Ishikawa (cell line): Measurements from ENCODE around the gene SLC44A1.

Source experiments
- CEBPB ChIP-seq: IDR thresholded peaks from 2 replicates; pipeline ENCODE4 v1.6.1; 2012
- CREB1 ChIP-seq: IDR thresholded peaks from 2 replicates; pipeline ENCODE4 v1.6.1; 2012; ENCODE audit warnings: low read depth
- EGR1 ChIP-seq: IDR thresholded peaks from 2 replicates; pipeline ENCODE4 v1.6.1; 2012
- EP300 ChIP-seq: IDR thresholded peaks from 2 replicates; pipeline ENCODE4 v1.6.1; 2012; ENCODE audit warnings: borderline replicate concordance
- FOXM1 ChIP-seq: IDR thresholded peaks from 2 replicates; pipeline ENCODE4 v1.6.1; 2012; ENCODE audit warnings: low read depth, borderline replicate concordance
- NFIC ChIP-seq: IDR thresholded peaks from 2 replicates; pipeline ENCODE4 v1.6.1; 2012
- RAD21 ChIP-seq: IDR thresholded peaks from 2 replicates; pipeline ENCODE4 v1.6.1; 2012; ENCODE audit warnings: low read depth
- TAF1 ChIP-seq: IDR thresholded peaks from 2 replicates; pipeline ENCODE4 v1.6.1; 2012; ENCODE audit warnings: low read depth, mild to moderate bottlenecking
- TCF12 ChIP-seq: IDR thresholded peaks from 2 replicates; pipeline ENCODE4 v1.6.1; 2012; ENCODE audit warnings: low read depth
- TEAD4 ChIP-seq: IDR thresholded peaks from 2 replicates; pipeline ENCODE4 v1.6.1; 2012
- YY1 ChIP-seq: IDR thresholded peaks from 2 replicates; pipeline ENCODE4 v1.6.1; 2012; ENCODE audit warnings: low read depth
- ZBTB7A ChIP-seq: IDR thresholded peaks from 2 replicates; pipeline ENCODE4 v1.6.1; 2012; ENCODE audit warnings: low read depth
- TF ChIP-seq, protein P1 (sequence below): IDR thresholded peaks from 2 replicates; pipeline ENCODE4 v1.6.1; 2012
- TF ChIP-seq, protein P2 (sequence below): IDR thresholded peaks from 2 replicates; pipeline ENCODE4 v1.6.1; 2012
- TF ChIP-seq, protein P3 (sequence below): IDR thresholded peaks from 2 replicates; pipeline ENCODE4 v1.6.1; 2012; ENCODE audit warnings: low read depth, mild to moderate bottlenecking

Gene SLC44A1

DNA sequence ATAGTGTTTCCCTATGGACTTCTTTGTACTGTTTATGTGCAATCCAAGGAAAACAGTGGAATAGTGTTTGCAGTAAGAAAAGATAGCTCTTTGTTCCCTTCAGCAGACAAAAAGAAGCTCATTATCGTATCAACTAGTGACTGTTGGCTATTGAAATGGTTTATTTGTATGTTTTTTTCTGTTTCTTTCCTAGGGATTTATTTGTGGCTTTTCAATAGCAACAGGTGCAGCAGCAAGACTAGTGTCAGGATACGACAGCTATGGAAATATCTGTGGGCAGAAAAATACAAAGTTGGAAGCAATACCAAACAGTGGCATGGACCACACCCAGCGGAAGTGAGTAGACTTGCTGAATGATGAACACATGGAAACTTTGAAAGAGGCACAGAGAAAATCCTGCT, 65.1 kb downstream of the SLC44A1 start:
- no peak for TF ChIP-seq TEAD4
- no peak for TF ChIP-seq TAF1
- no peak for TF ChIP-seq RAD21
- no peak for TF ChIP-seq FOXM1
- TF ChIP-seq TCF12, result no peak
- TF ChIP-seq, protein P1, sequence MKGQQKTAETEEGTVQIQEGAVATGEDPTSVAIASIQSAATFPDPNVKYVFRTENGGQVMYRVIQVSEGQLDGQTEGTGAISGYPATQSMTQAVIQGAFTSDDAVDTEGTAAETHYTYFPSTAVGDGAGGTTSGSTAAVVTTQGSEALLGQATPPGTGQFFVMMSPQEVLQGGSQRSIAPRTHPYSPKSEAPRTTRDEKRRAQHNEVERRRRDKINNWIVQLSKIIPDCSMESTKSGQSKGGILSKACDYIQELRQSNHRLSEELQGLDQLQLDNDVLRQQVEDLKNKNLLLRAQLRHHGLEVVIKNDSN, result no peak
- TF ChIP-seq CEBPB, result no peak
- TF ChIP-seq CREB1, result no peak
- TF ChIP-seq, protein P2, sequence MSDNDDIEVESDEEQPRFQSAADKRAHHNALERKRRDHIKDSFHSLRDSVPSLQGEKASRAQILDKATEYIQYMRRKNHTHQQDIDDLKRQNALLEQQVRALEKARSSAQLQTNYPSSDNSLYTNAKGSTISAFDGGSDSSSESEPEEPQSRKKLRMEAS, result no peak
- no peak for TF ChIP-seq ZBTB7A
- TF ChIP-seq EP300, result no peak
- TF ChIP-seq, protein P3, sequence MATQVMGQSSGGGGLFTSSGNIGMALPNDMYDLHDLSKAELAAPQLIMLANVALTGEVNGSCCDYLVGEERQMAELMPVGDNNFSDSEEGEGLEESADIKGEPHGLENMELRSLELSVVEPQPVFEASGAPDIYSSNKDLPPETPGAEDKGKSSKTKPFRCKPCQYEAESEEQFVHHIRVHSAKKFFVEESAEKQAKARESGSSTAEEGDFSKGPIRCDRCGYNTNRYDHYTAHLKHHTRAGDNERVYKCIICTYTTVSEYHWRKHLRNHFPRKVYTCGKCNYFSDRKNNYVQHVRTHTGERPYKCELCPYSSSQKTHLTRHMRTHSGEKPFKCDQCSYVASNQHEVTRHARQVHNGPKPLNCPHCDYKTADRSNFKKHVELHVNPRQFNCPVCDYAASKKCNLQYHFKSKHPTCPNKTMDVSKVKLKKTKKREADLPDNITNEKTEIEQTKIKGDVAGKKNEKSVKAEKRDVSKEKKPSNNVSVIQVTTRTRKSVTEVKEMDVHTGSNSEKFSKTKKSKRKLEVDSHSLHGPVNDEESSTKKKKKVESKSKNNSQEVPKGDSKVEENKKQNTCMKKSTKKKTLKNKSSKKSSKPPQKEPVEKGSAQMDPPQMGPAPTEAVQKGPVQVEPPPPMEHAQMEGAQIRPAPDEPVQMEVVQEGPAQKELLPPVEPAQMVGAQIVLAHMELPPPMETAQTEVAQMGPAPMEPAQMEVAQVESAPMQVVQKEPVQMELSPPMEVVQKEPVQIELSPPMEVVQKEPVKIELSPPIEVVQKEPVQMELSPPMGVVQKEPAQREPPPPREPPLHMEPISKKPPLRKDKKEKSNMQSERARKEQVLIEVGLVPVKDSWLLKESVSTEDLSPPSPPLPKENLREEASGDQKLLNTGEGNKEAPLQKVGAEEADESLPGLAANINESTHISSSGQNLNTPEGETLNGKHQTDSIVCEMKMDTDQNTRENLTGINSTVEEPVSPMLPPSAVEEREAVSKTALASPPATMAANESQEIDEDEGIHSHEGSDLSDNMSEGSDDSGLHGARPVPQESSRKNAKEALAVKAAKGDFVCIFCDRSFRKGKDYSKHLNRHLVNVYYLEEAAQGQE, result no peak
- no peak for TF ChIP-seq YY1
- no peak for TF ChIP-seq EGR1
- TF ChIP-seq NFIC, result no peak

DNA sequence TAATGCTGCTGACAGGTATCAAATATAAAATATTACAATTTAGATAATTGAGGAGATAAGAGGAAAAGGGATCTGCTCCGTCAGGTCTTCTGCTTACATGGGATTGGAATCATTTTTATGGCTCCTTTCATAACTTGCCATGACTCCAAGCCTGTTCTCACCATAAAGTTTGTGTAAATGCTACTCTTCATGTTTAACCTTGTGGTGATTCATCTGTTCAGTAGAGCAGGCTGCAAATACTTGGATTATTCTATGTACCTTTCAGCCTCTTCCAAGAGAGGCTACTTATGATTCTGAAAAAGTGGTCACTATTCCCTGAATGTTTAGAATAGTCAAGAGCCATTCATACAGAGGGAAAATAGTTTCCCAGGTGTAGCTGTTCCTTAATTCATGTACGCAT, 66.9 kb downstream of the SLC44A1 start:
- TF ChIP-seq TEAD4 (no peak), CEBPB (no peak), RAD21 (no peak), ZBTB7A (no peak), EP300 (no peak), NFIC (no peak), EGR1 (no peak), YY1 (no peak), TAF1 (no peak), FOXM1 (no peak), TCF12 (no peak), CREB1 (no peak)
- TF ChIP-seq, protein P2, result no peak
- TF ChIP-seq, protein P1, result no peak
- TF ChIP-seq, protein P3, result no peak

DNA sequence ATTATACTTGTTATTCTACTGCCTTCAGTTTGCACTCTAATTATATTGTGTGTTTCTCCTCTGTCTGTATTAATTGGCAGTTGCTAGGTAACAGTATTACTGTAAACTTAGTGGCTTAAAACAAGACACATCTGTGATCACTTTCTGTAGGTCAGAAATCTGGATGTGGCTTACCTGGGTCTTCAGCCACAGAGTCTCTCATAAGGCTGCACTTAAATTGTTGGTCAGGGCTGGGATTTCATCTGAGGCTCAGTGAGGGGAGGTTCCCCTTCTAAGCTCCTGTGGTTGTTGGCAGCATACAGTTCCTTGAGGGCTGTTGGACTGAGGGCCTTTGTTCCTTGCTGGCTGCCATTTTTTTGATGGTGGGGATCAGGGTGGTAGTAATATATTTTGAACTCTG, 68.8 kb downstream of the SLC44A1 start:
- TF ChIP-seq ZBTB7A, result no peak
- TF ChIP-seq, protein P3, result no peak
- no peak for TF ChIP-seq TAF1
- TF ChIP-seq YY1, result no peak
- TF ChIP-seq FOXM1, result no peak
- TF ChIP-seq, protein P1, result no peak
- no peak for TF ChIP-seq CEBPB
- no peak for TF ChIP-seq NFIC
- TF ChIP-seq TEAD4, result no peak

DNA sequence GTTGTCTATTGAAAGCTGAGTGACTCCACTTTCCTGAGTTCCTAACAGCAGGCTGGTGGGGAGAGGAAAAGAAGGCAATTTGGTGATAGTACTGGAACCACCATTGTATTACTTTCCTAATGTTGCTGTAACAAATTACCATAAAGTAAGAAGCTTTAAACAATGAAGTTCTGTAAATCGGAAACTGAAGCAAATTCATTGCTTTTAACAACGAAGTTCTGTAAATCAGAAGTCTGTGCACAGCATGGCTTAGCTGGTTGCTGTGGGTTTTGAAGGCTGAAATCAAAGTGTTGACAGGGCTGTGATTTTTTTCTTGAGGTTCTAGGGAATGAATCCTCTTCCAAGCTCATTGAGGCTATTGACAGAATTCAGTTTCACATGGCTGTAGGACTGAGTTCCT, 72.3 kb downstream of the SLC44A1 start:
- TF ChIP-seq RAD21 (no peak), CEBPB (no peak)
- TF ChIP-seq, protein P2, result no peak
